ENCODE results near the gene DNAJC5G. TPM values are rescaled to one million over a fixed set of nuclear protein-coding genes. Genes with fewer than 3 reads are reported as not detected.
A peak's percentile ranks its signal among the peaks of the same experiment; 100 is the strongest.

DNAJC5G gene
- total and polyA plus RNA-seq, 10 donors, result not detected

DNA sequence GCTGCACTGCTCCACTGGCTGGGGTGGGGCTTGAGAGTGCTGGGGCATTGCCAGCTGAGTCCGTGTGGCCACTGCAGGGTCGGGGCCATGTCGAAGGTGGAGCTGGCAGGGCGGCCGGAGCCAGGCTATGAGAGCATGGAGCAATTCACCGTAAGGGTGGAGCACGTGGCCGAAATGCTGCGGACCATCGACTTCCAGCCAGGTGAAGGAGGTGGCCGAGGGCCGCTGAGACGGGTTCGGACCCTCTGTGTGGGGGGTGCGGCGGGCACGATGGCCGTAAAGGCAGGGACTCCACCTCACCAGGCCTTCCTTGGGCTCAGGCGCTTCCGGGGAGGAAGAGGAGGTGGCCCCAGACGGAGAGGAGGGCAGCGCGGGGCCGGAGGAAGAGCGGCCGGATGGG, 30.9 kb downstream of the DNAJC5G start:
- H3K36me3 ChIP-seq, result peaks cover 0 to 32% (median 13%) of the 10 kb centered on the region in 6 donors
- 30 to 43% (median 37%) methylated on average over 19 to 26 of the region's 26 CpGs for WGBS, 5 donors
- intact Hi-C loops (cut with DNase I; ENCODE audit: low total_unique reads), result no loop called here
- no peaks in the 10 kb centered on the region for H3K9me3 ChIP-seq
- peaks cover 3 to 42% (median 32%) of the 10 kb centered on the region in 7 donors for H3K27me3 ChIP-seq (replicated peaks in 1 of 7)
- peak; percentile 76 for DNase-seq
- TF ChIP-seq CTCF (IDR thresholded peaks at IDR 0.05 in 8 of 11, conservative IDR thresholded peaks at IDR 0.05 in 3 of 11) (no peak), POLR2AphosphoS5 (IDR thresholded peaks at IDR 0.05) (no peak), POLR2A (IDR thresholded peaks at IDR 0.05) (no peak)
- H3K27ac ChIP-seq, result no peak overlapping the region
- H3K4me3 ChIP-seq, result peak overlapping the region in 5 of 8 donors; percentile 1 to 59 (median 9)
- H3K4me1 ChIP-seq, result peaks cover 2 to 39% (median 25%) of the 10 kb centered on the region in 6 donors

DNA sequence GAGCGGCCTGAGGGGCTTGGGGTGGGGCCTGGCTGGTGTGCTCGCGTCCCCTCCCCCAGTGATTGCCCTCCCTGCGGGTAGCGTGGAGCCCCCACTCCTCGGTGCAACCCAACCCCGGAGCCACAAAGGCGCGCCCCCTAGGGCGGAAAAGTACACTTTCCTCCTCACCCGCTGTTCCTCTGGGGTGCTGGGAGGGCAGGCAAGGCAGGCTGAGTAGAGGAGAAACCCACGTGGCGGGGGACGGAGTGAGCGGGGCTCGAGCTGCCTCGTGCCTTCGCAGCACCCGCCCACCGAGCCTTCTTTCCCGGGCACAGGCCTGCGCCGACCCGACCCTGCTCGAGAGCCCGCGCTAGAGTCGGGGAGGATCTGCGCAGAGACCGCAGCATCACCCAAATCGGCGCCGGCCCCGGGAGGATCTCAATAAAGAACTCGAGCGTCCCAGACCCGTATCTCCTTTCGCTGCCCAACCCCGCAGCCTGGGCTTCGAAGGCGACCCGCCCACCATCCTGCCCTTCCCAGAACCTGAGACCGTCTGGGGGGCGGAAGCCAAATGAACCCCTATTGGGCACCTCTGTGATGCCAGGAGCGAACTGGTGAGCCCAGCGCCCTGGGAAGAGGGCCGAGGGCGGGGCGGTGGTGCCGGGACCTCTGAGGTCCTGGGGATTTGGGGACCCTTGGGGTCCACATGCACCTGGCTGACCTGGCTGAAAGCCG, 31.5 kb downstream of the DNAJC5G start:
- intact Hi-C loops (cut with DNase I; ENCODE audit: low total_unique reads), result no loop called here
- H3K4me1 ChIP-seq, result peaks cover 2 to 39% (median 25%) of the 10 kb centered on the region in 6 donors
- peaks cover 3 to 42% (median 32%) of the 10 kb centered on the region in 7 donors for H3K27me3 ChIP-seq (replicated peaks in 1 of 7)
- TF ChIP-seq CTCF (IDR thresholded peaks at IDR 0.05 in 8 of 11, conservative IDR thresholded peaks at IDR 0.05 in 3 of 11) (no peak), POLR2A (IDR thresholded peaks at IDR 0.05) (no peak), POLR2AphosphoS5 (IDR thresholded peaks at IDR 0.05) (peak in 1 of 3 donors; percentile 22)
- peak; percentile 74 for DNase-seq
- H3K27ac ChIP-seq, result no peak overlapping the region
- 2 to 5% (median 3%) methylated on average over 18 to 51 of the region's 51 CpGs for WGBS, 5 donors
- H3K4me3 ChIP-seq, result peak overlapping the region in 5 of 8 donors; percentile 9 to 59 (median 15)
- H3K36me3 ChIP-seq, result peaks cover 0 to 38% (median 15%) of the 10 kb centered on the region in 6 donors
- no peaks in the 10 kb centered on the region for H3K9me3 ChIP-seq

DNA sequence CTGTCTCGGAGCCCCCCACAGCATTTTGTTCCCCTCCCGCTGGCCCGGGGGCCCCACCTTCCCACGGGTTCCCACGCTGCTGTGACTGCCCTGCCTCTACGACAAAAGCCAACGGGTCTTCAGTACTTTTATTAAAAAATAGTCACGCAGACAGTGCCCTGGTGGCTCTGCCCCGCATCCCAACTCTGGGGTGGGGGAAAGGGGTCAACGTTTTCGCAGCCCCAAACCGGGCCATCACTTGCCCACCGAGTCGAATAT, 32.0 kb downstream of the DNAJC5G start:
- H3K27ac ChIP-seq, result no peak overlapping the region
- no peaks in the 10 kb centered on the region for H3K9me3 ChIP-seq
- peaks cover 2 to 39% (median 25%) of the 10 kb centered on the region in 6 donors for H3K4me1 ChIP-seq
- H3K36me3 ChIP-seq, result peaks cover 0 to 43% (median 20%) of the 10 kb centered on the region in 6 donors
- TF ChIP-seq CTCF (IDR thresholded peaks at IDR 0.05 in 8 of 11, conservative IDR thresholded peaks at IDR 0.05 in 3 of 11) (no peak), POLR2AphosphoS5 (IDR thresholded peaks at IDR 0.05) (no peak), POLR2A (IDR thresholded peaks at IDR 0.05) (no peak)
- peak overlapping the region in 3 of 8 donors; percentile 9 to 59 (median 15) for H3K4me3 ChIP-seq
- peaks cover 3 to 42% (median 32%) of the 10 kb centered on the region in 7 donors for H3K27me3 ChIP-seq (replicated peaks in 1 of 7)
- intact Hi-C loops (cut with DNase I; ENCODE audit: low total_unique reads), result no loop called here
- 12 to 16% (median 12%) methylated on average over 9 to 14 of the region's 14 CpGs for WGBS, 5 donors
- DNase-seq, result no peak

- intact Hi-C loops (cut with DNase I; ENCODE audit: low total_unique reads), result no loop called here
These were observed 32.5 kb downstream of the DNAJC5G start for GRCh38 chr2:27307545-27308358.

More at GRCh38 chr2:27307545-27308358, 32.5 kb downstream of the DNAJC5G start:
- 13 to 42% (median 27%) methylated on average over 34 to 75 of the region's 75 CpGs for WGBS, 5 donors
- TF ChIP-seq POLR2AphosphoS5 (IDR thresholded peaks at IDR 0.05), result peak in 2 of 3 donors; percentile 11 to 48
- TF ChIP-seq CTCF (IDR thresholded peaks at IDR 0.05 in 8 of 11, conservative IDR thresholded peaks at IDR 0.05 in 3 of 11), result no peak
- H3K27ac ChIP-seq, result no peak overlapping the region
- DNase-seq, result peak; percentile 66
- H3K4me1 ChIP-seq, result peaks cover 2 to 36% (median 25%) of the 10 kb centered on the region in 6 donors
- no peaks in the 10 kb centered on the region for H3K9me3 ChIP-seq
- peaks cover 0 to 49% (median 21%) of the 10 kb centered on the region in 6 donors for H3K36me3 ChIP-seq
- peak overlapping the region in 1 of 8 donors; percentile 59 for H3K4me3 ChIP-seq
- peaks cover 3 to 42% (median 32%) of the 10 kb centered on the region in 7 donors for H3K27me3 ChIP-seq (replicated peaks in 1 of 7)
